GM10266 (cell line): Measurements from ENCODE around the gene TRAFD1.

Experiments
- DNase-seq: peaks from one replicate; pipeline ENCODE4 v3.0.0; 2012; ENCODE audit errors: extremely low spot score
- CTCF ChIP-seq: IDR thresholded peaks from 2 replicates; pipeline ENCODE4 v1.5.1; 2012; ENCODE audit warnings: mild to moderate bottlenecking, low read depth; ENCODE audit not compliant: control insufficient read depth, insufficient read depth; ENCODE audit errors: missing control alignments

Gene TRAFD1

GRCh38 chr12:112168561-112168971 lies 43.2 kb downstream of the TRAFD1 start:
- DNase-seq, result no peak
- no peak for TF ChIP-seq CTCF

- DNase-seq, result no peak
- TF ChIP-seq CTCF, result no peak
Observed at GRCh38 chr12:112169161-112169872, 44.0 kb downstream of the TRAFD1 start.

GRCh38 chr12:112169966-112170365 lies 44.6 kb downstream of the TRAFD1 start:
- no peak for TF ChIP-seq CTCF
- no peak for DNase-seq

- DNase-seq, result peak; percentile 51
- TF ChIP-seq CTCF, result peak; percentile 54
Observed at GRCh38 chr12:112170376-112170775, 45.0 kb downstream of the TRAFD1 start.

GRCh38 chr12:112170971-112171596 lies 45.7 kb downstream of the TRAFD1 start:
- no peak for TF ChIP-seq CTCF
- DNase-seq, result no peak

- no peak for TF ChIP-seq CTCF
- DNase-seq, result no peak
Observed at GRCh38 chr12:112172556-112173324, 47.4 kb downstream of the TRAFD1 start.

- DNase-seq, result no peak
- TF ChIP-seq CTCF, result no peak
Observed at GRCh38 chr12:112175361-112176155, 50.2 kb downstream of the TRAFD1 start.
